ENCODE results near the gene MRPS9. TPM values are rescaled to one million over a fixed set of nuclear protein-coding genes. Genes with fewer than 3 reads are reported as not detected.
A peak's percentile ranks its signal among the peaks of the same experiment; 100 is the strongest.

Gene MRPS9
- polyA plus RNA-seq, 1 donor: 59.9 TPM

DNA sequence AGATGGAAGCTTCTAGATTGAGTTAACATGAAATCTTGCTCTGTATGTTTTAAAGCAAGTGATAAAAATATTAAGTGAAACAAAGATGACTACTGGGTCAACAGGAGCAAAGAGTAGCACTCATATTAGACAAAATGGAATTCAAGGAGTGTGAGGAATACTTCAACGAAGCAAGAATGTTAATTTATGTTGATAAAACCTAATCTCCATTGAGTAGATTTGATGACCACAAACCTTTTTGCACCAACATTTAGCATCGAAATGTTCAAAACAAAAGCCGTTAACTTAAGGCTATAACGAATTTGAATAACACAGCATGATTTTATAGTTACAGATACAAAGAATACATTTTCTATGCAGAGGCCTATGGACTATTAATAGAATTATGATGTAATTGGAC, 35.7 kb downstream of the MRPS9 start:
- DNase-seq: no peak

DNA sequence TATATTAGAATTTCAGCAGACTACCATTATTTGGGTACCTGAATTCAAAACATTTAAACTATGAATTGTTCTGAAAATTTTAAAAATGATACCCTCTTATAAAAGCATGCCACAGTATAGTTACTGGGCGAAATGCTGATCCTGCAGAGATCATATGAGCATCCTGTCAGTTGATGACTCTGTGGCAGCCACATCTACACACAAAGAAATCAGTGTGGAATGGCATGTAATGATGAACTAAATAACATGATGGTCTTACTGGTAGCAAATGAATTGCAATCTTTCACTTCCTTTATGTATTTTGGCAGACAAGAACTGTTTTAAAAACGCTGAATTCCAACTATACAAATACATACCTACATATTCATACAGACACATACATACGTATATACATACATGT, 38.3 kb downstream of the MRPS9 start:
- DNase-seq: no peak

DNA sequence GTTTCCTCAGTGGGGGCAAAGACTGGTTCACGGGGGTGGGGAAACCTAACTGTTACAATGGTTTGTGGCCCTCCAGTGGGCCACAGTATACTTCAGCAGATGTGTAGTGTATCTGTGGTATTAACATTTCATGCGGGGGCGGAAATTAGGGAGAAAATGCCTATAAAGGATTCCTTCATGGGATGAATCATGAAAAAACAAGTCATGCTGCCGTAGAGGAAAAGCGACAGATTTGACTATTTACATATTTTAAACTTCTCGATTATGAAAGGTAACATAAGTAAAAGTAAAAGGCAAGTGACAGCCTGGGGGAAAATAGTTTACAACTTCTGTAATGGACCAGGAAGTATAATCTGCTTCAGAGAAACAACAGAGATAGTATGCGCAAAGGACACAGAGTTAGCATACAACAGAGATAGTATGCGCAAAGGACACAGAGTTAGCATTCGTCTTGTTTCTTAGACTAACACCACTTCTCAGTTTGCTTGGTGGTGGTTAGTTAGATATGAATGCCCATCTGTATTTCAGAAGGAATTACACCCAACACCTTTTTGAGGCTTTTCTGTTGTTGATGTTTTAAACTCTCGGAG, 41.1 kb downstream of the MRPS9 start:
- no peak for DNase-seq

DNA sequence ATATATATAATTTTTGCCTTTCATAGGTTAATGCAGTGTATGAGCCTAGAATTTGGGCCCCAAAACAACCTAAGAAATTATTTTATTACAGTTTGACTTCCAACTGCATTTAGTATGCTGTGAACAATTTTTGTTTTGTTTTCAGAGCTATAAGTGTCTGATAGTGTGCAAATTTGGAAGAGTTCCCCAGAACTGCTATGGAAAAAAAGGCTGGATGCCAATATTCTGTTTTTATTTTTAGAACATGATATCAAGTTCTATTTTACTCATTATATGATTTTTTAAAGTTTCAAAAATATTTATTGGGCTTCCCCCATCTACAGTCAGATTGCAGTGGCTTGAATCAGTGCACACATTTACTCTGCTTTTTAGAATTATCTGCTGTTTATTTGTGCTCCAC, 42.6 kb downstream of the MRPS9 start:
- no peak for DNase-seq

DNA sequence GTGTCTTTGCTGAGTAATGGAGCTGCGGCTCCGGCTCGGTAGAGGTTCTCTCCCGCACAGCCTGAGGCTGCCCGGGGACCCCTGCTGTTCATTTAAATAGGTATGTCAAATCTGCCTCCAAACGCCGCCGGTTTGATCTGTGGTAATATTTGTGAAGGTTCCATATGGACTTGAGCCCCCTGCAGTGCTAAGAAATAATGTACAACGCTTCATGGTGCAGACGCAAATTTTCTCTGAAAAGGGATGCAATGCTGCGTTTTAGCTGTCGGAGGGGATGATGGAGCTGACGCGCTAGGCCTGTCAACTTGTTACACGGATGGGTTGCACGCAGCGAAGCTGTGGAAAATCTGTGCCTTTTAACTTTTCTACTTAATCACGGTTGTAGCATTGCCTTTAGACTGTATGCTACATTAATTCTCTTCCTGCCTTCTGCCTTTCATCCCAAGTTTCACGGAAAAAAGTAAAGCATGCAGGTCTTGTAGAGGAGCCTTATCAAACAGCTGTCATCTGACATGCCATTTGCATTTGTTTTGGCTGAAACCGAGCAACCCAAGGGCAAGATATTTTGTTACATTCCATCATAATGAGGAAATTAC, 43.2 kb downstream of the MRPS9 start:
- no peak for DNase-seq

DNA sequence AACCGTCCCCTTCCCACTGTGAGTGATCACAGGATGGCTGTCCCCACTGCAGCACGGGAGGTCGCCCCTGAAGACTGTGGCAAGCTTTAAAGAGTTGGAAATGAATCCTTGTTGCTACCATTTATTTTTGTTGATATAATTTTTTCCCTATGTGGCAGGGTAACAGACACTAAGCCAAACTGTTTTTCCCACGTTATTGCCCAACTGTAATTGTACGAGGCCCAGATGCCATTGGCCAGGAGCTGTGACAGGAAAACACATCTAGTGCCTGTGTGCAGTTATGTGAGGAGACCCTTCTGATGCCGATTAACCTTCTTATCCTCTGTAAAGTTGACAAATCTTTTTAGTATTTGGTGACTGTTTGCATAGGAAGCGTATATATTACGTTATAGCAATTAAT, 44.2 kb downstream of the MRPS9 start:
- no peak for DNase-seq

DNA sequence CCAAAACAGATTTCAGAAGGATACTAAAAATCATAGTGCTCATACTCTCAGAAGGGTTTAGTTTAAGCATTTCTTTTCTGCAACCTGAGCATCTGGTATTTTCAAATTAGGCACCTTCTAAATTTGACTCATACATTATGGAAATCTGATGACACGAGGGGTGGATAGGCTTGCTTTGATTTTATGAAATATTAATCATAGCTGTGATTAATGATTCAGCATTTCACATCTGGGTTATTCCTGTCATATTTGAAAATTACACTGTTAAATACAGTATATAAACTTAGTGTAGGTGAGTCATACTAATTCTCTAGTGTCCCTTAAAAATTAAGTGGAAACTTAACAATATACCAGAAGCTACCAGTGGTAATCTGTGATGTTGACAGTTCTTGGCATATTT, 47.7 kb downstream of the MRPS9 start:
- DNase-seq: no peak

DNA sequence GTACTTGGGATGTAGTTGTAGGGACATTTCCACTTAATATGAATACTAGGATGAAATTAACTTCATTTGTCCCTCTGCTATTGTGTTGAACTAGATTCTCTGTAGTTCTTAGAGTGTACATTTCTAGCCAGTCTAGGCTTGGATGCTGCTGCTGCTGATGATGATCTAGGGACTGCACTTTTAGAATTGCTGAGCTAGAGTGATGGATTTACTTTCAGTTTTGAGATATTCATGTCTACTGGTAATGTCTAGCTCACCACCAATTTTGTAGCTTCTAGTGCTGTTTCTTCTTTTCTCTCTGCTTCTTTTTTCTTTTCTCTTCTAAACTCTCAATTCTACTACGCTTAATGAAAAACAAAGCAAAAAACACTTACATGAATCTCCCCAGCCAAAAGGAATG, 49.4 kb downstream of the MRPS9 start:
- DNase-seq: no peak

DNA sequence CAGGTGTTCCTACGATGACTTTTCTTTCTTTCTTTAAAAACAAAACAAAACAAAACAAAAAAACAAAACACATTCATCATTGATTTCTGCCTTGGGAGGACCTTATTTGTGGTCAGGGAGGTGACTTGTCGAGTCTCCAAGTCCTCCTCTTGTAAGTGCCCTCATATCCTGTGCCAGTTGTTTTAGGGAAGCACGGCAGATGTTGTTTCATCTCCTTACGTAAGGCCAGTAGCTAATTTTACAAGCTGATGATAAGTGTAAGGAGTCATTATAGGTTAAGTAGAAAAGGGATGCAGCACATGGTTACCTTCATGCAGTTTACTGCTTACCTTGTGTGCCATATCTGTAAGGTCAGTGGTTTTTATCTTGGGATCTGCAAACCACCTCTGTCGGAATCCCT, 52.2 kb downstream of the MRPS9 start:
- DNase-seq: no peak

DNA sequence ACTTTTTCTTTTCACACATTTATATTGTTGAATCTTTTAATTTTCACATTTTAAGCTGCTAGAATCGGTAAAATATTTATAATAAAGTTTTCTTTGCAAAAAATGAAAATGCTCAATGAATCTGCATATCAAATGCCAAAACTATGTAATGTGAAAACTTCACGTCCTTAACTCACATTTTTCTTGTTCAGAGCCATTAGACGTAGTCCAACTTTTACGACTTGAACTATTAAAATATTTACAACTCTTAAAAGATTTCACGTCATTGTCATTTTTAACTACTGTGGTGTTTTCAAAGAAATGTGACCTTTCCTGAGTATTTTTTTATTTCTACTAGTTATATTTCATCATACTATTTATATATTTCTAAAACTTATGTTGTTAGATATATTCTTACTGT, 54.9 kb downstream of the MRPS9 start:
- no peak for DNase-seq

DNA sequence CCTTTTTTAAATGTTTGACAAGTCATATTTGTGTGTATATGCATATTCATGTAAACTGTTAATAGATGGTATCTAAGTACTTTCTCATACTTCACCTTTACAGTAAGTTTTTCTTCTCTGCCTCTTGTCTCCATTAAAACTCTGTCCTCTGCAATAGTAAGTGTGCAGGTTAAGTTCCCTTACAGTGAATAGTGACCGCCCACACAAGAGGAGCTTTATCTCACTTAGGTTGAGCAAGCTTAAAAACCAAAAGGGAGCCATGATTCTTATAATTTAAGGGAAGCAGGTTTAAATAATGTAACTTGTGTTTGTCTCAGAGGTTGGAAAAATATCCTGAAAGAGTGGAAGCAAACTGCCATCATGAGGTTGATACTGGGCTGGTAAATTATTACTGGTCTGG, 61.3 kb downstream of the MRPS9 start:
- no peak for DNase-seq

DNA sequence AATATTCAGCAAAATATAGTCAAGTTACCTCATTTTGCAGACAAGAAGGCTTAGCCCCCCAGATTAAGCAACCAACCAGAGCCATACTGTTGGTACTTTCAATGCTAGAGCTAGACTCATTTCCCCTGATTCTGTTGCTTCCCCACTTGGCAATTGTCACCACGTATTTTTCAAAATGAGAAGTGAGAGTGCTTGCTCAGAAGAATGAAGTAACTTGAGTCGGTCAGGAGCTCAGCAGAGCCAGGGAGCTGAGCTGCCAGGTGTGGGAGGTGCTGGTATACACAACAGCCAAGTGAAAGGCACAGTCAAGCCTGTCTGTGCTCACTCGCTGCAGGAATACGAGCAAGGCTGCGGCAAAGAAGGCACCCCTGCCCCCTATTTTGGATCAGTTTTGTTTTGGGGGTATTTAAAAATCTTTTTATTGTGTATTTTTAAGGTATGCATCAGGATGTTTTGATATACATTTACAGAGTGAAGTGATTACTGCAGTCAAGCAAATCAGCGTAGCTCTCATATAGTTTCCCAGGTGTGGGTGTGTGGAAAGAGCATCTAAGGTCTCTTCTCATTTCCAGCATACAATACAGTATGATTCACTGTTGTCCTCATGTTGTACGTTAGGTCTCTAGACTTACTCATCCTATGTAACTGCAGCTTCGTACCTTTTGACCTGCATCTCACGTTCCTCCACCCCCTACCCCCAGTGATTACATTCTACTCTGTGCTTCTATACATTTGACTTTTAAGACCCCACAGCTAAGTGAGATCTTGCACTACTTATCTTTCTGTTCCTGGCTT, 62.4 kb downstream of the MRPS9 start:
- no peak for DNase-seq

DNA sequence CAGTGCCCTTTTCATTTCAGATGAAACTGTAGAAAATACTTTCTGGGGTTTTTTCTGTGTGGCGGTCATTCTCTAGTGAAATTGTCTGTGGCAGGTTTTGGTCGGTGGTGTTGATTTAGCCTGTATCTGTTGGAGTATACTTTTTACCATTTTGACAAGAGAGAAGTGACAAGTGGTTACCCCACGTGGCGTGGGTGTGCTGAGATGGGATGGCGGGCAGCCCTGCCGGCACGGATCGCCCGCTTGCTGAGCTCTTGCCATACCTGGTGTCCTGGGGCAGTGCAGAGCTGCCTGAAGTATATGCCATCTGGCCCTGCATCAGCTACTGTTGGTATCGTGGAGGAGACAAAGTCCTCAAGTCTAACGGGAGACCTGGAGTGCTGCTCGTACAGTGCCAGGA, 64.1 kb downstream of the MRPS9 start:
- no peak for DNase-seq

DNA sequence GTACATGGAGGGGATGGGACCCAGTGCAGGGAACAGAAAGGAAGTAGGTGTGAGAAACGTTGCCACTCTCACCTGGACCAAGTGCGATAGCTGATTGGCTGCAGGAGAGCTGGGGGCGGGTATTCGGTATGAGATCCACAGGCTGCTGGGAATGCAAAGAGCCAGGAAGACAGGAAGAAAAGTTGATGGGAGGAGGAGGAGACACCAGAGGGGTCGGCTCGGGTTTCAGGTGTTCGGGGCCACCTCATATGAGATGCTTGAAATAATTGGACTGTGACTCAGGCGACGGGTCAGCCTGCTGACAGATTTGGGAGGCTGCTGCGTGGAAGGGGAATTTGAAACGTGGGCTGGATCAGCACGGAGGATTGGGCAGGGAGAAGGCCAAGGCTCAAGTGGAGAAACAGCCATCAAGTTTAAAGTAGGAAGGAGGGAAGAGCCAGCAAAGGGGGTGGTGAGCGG, 65.1 kb downstream of the MRPS9 start:
- DNase-seq: peak; percentile 59

DNA sequence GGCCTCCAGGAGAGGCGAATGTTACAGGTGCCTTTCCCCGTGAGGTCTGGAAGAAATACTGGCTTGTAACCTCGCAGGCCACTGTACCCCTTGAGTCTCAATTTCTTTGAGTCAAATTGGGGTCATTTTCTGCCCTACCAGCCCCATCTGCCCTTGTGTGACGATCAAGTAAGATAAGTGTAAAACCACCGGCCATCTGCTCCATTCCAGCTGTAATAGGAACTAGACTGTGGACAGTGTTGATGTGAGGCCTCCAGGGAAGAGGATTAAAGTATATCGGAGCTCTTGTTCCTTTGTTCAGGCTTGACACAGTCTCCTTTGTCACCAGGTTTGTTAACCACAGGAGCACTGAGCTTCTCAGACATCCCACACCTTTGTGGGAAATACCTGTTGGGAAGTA, 65.6 kb downstream of the MRPS9 start:
- no peak for DNase-seq

DNA sequence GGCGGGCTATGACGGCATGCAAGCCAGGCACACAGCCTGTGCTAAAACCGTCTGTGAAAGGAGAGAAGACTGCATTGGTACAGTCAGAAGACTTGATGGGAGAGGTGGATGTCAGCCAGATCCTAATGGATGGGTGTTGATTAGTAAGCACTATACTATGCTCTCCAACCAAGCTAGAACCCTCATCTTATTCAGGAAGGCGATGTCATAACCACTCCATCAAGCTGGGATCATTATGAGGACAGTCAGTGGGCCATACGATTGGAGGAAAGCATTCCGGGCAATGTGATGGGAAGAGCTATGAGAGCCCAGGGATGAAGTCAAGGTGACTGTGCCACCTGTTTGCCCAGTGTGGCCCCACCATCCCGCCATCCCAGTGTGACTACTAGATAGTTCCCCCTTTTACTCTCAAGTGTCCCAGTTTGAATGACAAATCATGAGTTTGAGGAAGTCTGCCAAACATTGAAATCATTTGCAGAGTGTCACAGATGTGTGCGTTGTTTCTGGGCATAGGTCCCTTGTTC, 66.4 kb downstream of the MRPS9 start:
- DNase-seq: no peak

DNA sequence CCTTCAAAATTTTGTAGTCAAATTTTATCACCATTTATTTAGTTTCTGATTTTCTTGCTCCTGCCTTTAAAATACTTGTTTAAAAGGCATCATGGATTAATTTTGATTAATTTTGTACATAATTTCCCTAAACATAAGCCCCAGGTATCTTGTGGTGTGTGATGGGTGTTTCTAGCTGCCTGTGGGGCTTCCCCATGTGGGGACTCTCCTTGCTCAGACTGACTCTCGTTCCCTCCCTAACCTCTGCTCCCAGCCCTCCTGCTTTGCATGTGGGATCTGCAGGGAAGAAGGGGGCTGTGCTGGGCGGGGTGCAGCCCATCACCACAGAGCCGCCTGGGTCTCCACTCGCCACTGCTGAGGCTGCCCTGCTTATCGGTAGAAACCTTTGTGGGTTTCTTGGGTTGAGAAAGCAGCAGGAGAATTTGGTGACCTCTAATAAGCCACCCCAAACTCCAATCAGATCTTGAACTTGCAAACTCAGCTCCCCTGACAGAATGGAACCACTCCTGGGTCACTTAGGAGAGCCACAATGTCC, 72.5 kb downstream of the MRPS9 start:
- DNase-seq: no peak

DNA sequence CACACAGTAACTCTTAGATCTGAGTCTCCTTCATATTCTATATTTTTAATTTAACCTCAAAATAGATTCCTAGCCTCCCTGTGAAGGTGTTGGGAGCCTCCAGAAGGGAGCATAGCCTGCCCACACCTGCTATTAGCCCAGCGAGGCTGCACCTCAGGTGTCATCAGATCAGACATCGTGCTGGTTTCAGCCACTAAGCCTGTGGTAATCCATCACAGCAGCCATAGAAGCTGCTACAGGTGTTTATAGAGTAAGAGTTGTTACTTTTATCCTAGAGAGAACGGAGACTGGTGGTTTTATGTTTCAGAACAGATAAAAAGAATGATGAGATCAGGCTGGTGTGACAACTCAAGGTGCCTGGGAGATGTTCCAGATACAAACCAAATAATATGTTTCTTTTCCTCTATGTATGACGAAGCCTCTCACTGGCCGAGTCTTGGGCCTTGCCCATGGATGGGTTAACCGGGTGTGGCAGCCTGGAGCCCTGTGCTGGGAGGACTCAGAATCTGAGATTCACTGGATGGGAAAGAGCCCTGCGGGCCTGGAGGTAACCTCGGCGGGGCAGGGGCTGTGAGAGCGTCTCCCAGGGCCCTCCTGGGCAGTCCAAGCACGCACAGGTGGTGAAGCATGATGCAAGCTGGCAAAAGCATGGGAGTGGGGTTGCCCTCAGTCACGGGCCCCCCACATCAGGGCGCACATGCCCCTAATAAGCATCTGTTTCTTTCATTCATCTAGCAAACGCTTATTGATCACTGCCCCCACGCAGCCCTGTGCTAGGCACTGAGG, 73.7 kb downstream of the MRPS9 start:
- no peak for DNase-seq

DNA sequence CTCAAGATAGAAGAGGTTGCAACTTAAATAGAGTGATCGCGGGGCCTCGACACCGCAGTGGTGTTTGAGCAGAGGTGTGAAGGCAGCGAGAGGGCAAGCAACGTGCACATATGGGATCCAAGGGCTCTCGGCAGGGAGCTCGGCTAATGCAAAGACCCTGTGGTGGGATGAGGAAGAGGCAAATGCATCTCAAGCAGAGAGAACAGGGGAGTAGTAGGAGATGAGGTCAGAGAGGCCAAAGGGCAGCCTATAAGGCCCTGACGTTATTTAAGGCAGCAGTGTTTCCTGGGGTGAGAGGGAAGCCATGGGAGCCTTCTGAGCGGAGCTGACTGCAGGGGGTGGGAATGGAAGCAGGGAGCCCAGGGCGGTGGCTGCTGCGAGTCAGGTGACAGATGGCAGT, 74.5 kb downstream of the MRPS9 start:
- no peak for DNase-seq

DNA sequence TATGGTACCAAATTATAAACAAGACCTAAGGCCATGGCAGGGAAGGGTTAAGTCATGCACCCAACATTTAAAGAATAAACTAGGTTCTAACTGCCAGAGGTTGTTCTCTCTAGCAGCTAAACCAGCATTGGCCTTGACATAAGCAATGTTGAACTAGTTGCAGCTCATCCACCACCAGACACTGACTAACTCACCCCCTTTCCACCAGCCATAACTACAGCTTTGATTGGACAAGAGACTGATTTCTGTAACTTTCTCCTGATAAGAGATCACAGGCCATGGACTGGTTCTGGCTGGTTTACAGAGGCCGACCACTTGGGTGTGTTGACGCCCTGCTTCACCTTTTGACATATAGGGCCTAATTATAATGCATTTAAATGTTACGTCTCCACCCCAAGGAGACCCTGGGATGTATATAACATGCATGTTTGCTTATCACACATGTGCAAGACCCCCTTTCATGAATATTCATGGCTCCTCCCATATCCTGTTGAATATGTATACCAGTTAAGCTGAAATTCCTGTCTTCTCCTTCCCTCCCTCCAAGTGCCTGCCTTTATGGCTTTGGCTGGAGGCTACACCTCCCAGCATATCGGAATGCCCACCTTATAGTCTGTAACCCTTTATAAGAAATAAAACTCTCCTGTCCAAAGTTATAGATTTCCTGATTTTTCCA, 75.9 kb downstream of the MRPS9 start:
- DNase-seq: no peak

DNA sequence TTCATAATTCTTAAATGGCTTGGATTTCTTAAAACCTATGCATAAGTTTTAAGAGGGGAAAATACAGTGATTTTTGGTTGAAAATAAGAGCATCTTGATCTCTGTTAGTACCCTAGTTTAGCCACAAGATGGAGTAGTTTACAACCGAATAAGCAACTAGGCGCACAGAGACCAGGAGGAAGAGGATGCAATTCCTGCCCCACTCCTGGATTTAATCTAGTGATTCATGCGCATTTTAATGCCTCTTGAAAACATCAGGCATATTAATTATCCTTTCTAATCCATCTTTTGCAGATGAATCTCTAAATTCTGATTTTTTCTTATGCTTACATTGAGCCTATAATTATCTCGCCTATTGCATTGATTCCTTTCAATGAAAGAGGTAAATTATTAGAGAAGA, 76.7 kb downstream of the MRPS9 start:
- DNase-seq: peak; percentile 50

DNA sequence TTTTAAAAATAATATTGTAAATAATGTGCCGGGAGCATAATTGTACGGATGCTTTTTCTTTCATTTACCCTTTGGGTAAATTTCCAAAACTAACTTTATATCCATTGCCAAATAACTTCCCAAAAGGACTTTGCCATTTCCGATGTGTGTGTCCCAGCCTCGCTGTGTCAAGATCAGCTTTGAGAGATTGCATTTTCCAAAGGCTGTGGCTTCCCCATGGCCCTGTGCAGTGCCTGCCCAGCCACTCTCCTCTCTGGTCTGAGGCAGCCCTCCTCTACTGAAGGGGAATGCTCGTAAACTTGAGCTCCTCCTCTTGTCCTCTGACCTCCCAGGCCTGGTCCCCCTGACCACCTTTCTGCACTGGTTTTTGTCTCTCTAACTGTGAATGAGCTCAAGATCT, 78.5 kb downstream of the MRPS9 start:
- no peak for DNase-seq
